ENCODE data around the gene BCAS3.

The BCAS3 gene

GRCh38 chr17:60939318-60939717 lies 261.7 kb downstream of the BCAS3 start:
- Histone ChIP-seq H3K4me2 (ENCODE audit: low read length) (no peak overlapping the region), H3K4me1 (no peaks in the 10 kb centered on the region), H2AFZ (no peak overlapping the region), H3K36me3 (ENCODE audit: control insufficient read depth, insufficient read depth, low read length) (no peaks in the 10 kb centered on the region), H3K27ac (no peak overlapping the region), H3K79me2 (no peaks in the 10 kb centered on the region), H3K9ac (no peak overlapping the region), H3K9me3 (ENCODE audit: control insufficient read depth, low read length) (no peaks in the 10 kb centered on the region), H3K27me3 (ENCODE audit: control insufficient read depth, insufficient read depth, low read length) (no peaks in the 10 kb centered on the region), H3K4me3 (ENCODE audit: low read depth, low read length) (no peak overlapping the region)
- TF ChIP-seq CTCF (IDR thresholded peaks at IDR 0.05), result no peak

DNA sequence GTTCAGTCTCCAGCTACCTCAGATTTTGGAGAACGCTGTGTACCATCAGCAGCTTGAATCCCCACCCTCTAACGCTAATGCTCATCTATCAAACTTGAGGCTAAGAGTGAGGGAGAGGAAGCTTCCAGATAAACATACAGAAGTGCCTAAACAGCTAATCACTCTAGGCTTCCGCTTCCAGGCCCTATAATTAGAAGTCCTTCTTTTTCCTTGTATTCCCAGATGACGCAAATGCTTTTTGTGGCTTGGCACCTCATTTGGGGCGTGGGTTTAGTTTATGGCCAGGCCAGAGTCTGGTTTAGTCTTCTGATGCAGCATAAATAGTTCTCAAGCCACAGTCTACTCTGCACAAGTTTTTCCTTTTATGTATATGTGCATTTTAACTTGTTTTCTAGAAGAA lies 263.4 kb downstream of the BCAS3 start:
- Histone ChIP-seq H3K4me3 (ENCODE audit: low read depth, low read length) (no peak overlapping the region), H3K79me2 (no peaks in the 10 kb centered on the region), H3K4me2 (ENCODE audit: low read length) (no peak overlapping the region), H3K27ac (peak overlapping the region; percentile 29), H3K4me1 (no peaks in the 10 kb centered on the region), H3K9ac (no peak overlapping the region), H3K27me3 (ENCODE audit: control insufficient read depth, insufficient read depth, low read length) (no peaks in the 10 kb centered on the region), H3K36me3 (ENCODE audit: control insufficient read depth, insufficient read depth, low read length) (no peaks in the 10 kb centered on the region), H3K9me3 (ENCODE audit: control insufficient read depth, low read length) (no peaks in the 10 kb centered on the region), H2AFZ (no peak overlapping the region)
- no peak for TF ChIP-seq CTCF (IDR thresholded peaks at IDR 0.05)

DNA sequence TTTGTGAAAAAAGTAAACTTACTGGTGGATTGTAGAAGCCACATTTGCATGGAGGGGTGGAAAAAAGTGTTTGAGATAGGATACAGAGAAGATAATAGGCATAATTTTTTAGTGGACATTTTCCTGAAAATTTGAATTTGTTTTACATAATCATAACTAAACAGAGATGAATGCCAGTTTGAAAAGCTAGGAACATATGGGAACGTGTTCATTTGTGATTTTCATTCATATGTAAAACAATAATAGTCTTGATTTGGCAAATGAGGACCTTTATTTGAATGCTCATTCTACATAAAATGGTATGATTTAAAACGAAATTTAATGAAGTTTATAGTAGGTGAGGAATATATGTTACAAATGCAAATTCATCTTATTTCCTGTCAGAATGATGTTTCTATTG lies 263.9 kb downstream of the BCAS3 start:
- H3K36me3 ChIP-seq (ENCODE audit: control insufficient read depth, insufficient read depth, low read length), result no peaks in the 10 kb centered on the region
- H3K79me2 ChIP-seq, result no peaks in the 10 kb centered on the region
- no peak overlapping the region for H3K4me3 ChIP-seq (ENCODE audit: low read depth, low read length)
- H2AFZ ChIP-seq, result no peak overlapping the region
- no peak overlapping the region for H3K9ac ChIP-seq
- no peak overlapping the region for H3K27ac ChIP-seq
- TF ChIP-seq CTCF (IDR thresholded peaks at IDR 0.05), result no peak
- no peaks in the 10 kb centered on the region for H3K9me3 ChIP-seq (ENCODE audit: control insufficient read depth, low read length)
- no peaks in the 10 kb centered on the region for H3K4me1 ChIP-seq
- no peak overlapping the region for H3K4me2 ChIP-seq (ENCODE audit: low read length)
- no peaks in the 10 kb centered on the region for H3K27me3 ChIP-seq (ENCODE audit: control insufficient read depth, insufficient read depth, low read length)

- Histone ChIP-seq H3K4me2 (ENCODE audit: low read length) (no peak overlapping the region), H3K4me3 (ENCODE audit: low read depth, low read length) (no peak overlapping the region), H3K9me3 (ENCODE audit: control insufficient read depth, low read length) (no peaks in the 10 kb centered on the region), H3K79me2 (no peaks in the 10 kb centered on the region), H3K4me1 (no peaks in the 10 kb centered on the region), H2AFZ (no peak overlapping the region), H3K27me3 (ENCODE audit: control insufficient read depth, insufficient read depth, low read length) (no peaks in the 10 kb centered on the region), H3K27ac (no peak overlapping the region), H3K36me3 (ENCODE audit: control insufficient read depth, insufficient read depth, low read length) (no peaks in the 10 kb centered on the region), H3K9ac (no peak overlapping the region)
- no peak for TF ChIP-seq CTCF (IDR thresholded peaks at IDR 0.05)
Observed at GRCh38 chr17:60944751-60945150, 267.1 kb downstream of the BCAS3 start.

- Histone ChIP-seq H3K27me3 (ENCODE audit: control insufficient read depth, insufficient read depth, low read length) (no peaks in the 10 kb centered on the region), H3K36me3 (ENCODE audit: control insufficient read depth, insufficient read depth, low read length) (no peaks in the 10 kb centered on the region), H3K4me2 (ENCODE audit: low read length) (no peak overlapping the region), H3K9me3 (ENCODE audit: control insufficient read depth, low read length) (no peaks in the 10 kb centered on the region), H2AFZ (no peak overlapping the region), H3K27ac (no peak overlapping the region), H3K79me2 (no peaks in the 10 kb centered on the region), H3K9ac (no peak overlapping the region), H3K4me1 (no peaks in the 10 kb centered on the region), H3K4me3 (ENCODE audit: low read depth, low read length) (no peak overlapping the region)
- no peak for TF ChIP-seq CTCF (IDR thresholded peaks at IDR 0.05)
Observed at GRCh38 chr17:60947100-60947499, 269.4 kb downstream of the BCAS3 start.
